Osteoblast (primary cell): Measurements from ENCODE around the gene THBS2. TPM values are rescaled to one million over a fixed set of nuclear protein-coding genes. Genes with fewer than 3 reads are reported as not detected.

Experiments used
- DNase-seq: peaks from one replicate; pipeline ENCODE4 v3.0.0; 2011; ENCODE audit warnings: low spot score, mixed read lengths; ENCODE audit not compliant: insufficient read length; ENCODE audit errors: missing footprints
- H2AFZ ChIP-seq: 2 replicates; pipeline ENCODE4 v1.6.0; 2011; ENCODE audit warnings: mild to moderate bottlenecking, low read length
- H3K27ac ChIP-seq: 2 replicates; pipeline ENCODE4 v1.5.1; 2011; ENCODE audit warnings: mild to moderate bottlenecking, low read depth, low read length, moderate library complexity
- H3K27me3 ChIP-seq: 2 replicates; pipeline ENCODE4 v1.6.0; 2012; ENCODE audit warnings: mild to moderate bottlenecking, control low read depth, inconsistent platforms, low read length, moderate library complexity; ENCODE audit not compliant: insufficient read depth
- H3K36me3 ChIP-seq: 2 replicates; pipeline ENCODE4 v1.5.1; 2011; ENCODE audit warnings: mild to moderate bottlenecking, low read length, control low read depth, moderate library complexity; ENCODE audit not compliant: insufficient read depth
- H3K4me1 ChIP-seq: 2 replicates; pipeline ENCODE4 v1.5.1; 2011; ENCODE audit warnings: mild to moderate bottlenecking, low read length, control low read depth, moderate library complexity; ENCODE audit not compliant: insufficient read depth
- H3K4me2 ChIP-seq: 2 replicates; pipeline ENCODE4 v1.6.0; 2011; ENCODE audit warnings: mild to moderate bottlenecking, low read length; ENCODE audit not compliant: insufficient read depth
- H3K4me3 ChIP-seq: fragments of 200-600 bp; sonication (generic); 3 replicates; pipeline ENCODE4 v1.5.1; 2012; ENCODE audit warnings: mild to moderate bottlenecking, low read length, inconsistent platforms; ENCODE audit not compliant: insufficient read depth
- H3K79me2 ChIP-seq: 2 replicates; pipeline ENCODE4 v1.6.0; 2012; ENCODE audit warnings: mild to moderate bottlenecking, low read length, control low read depth, inconsistent platforms; ENCODE audit not compliant: insufficient read depth
- H3K9me3 ChIP-seq: 2 replicates; pipeline ENCODE4 v1.5.1; 2011; ENCODE audit warnings: low read depth, low read length, control low read depth
- H4K20me1 ChIP-seq: 2 replicates; pipeline ENCODE4 v1.6.0; 2012; ENCODE audit warnings: mild to moderate bottlenecking, low read length, control low read depth; ENCODE audit not compliant: insufficient read depth
- CTCF ChIP-seq: IDR thresholded peaks from 2 replicates; pipeline ENCODE4 v1.5.1; 2011; ENCODE audit warnings: mild to moderate bottlenecking, low read depth, low read length, moderate library complexity; ENCODE audit errors: extremely low read depth
- total RNA-seq: library from RNA; depleted of rRNA; stranded (reverse); fragments of >200 nt; gene quantifications from 2 replicates; pipeline ENCODE4 v1.2.3, GENCODE V29; 2012

The THBS2 gene
- total RNA-seq, 1 donor = 1,498 TPM

- Histone ChIP-seq H2AFZ (no peak overlapping the region), H3K4me3 (no peak overlapping the region), H3K79me2 (peaks cover 6% of the 10 kb centered on the region), H4K20me1 (peaks cover 6% of the 10 kb centered on the region), H3K27ac (peak overlapping the region; percentile 64), H3K36me3 (peaks cover 91% of the 10 kb centered on the region), H3K27me3 (no peaks in the 10 kb centered on the region), H3K4me1 (peaks cover 3% of the 10 kb centered on the region), H3K4me2 (no peak overlapping the region), H3K9me3 (no peaks in the 10 kb centered on the region)
- TF ChIP-seq CTCF = no peak
- no peak for DNase-seq
Measured at GRCh38 chr6:169239181-169239580, 14.5 kb downstream of the THBS2 start.

GRCh38 chr6:169238766-169239165 lies 14.9 kb downstream of the THBS2 start:
- Histone ChIP-seq H3K36me3 (peaks cover 91% of the 10 kb centered on the region), H3K4me3 (no peak overlapping the region), H2AFZ (no peak overlapping the region), H3K27ac (peak overlapping the region; percentile 64), H3K4me1 (peaks cover 3% of the 10 kb centered on the region), H4K20me1 (peaks cover 5% of the 10 kb centered on the region), H3K4me2 (no peak overlapping the region), H3K9me3 (no peaks in the 10 kb centered on the region), H3K79me2 (peaks cover 4% of the 10 kb centered on the region), H3K27me3 (no peaks in the 10 kb centered on the region)
- TF ChIP-seq CTCF = no peak
- DNase-seq = no peak

- Histone ChIP-seq H3K4me3 (no peak overlapping the region), H2AFZ (no peak overlapping the region), H3K27ac (no peak overlapping the region), H3K9me3 (no peaks in the 10 kb centered on the region), H3K79me2 (peaks cover 4% of the 10 kb centered on the region), H3K4me1 (peaks cover 3% of the 10 kb centered on the region), H3K36me3 (peaks cover 95% of the 10 kb centered on the region), H3K4me2 (no peak overlapping the region), H4K20me1 (peaks cover 5% of the 10 kb centered on the region), H3K27me3 (no peaks in the 10 kb centered on the region)
- TF ChIP-seq CTCF = no peak
- no peak for DNase-seq
Measured at GRCh38 chr6:169237496-169238134, 16.0 kb downstream of the THBS2 start.

- no peak for TF ChIP-seq CTCF
- Histone ChIP-seq H4K20me1 (peaks cover 5% of the 10 kb centered on the region), H3K79me2 (peaks cover 4% of the 10 kb centered on the region), H3K4me3 (no peak overlapping the region), H3K4me1 (peaks cover 3% of the 10 kb centered on the region), H3K4me2 (no peak overlapping the region), H3K27me3 (no peaks in the 10 kb centered on the region), H3K9me3 (no peaks in the 10 kb centered on the region), H2AFZ (no peak overlapping the region), H3K36me3 (peaks cover 99% of the 10 kb centered on the region), H3K27ac (peak overlapping the region; percentile 33)
- no peak for DNase-seq
Measured at GRCh38 chr6:169236988-169237387, 16.7 kb downstream of the THBS2 start.
